IMR-90 (cell line): ENCODE results near the gene RAB3C.

ENCODE experiments used
- CEBPB ChIP-seq: IDR thresholded peaks from 2 replicates; pipeline ENCODE4 v1.6.1; 2012; ENCODE audit warnings: low read depth, low read length, improper control_type of control experiment
- CHD1 ChIP-seq: IDR thresholded peaks from 2 replicates; pipeline ENCODE4 v1.6.1; 2012; ENCODE audit warnings: low read depth, low read length, improper control_type of control experiment
- FOS ChIP-seq: fragments of 150-350 bp; IDR thresholded peaks from 2 replicates; pipeline ENCODE4 v1.6.1; 2016; ENCODE audit warnings: low read depth, low read length
- MAFK ChIP-seq: IDR thresholded peaks from 2 replicates; pipeline ENCODE4 v1.6.1; 2012; ENCODE audit warnings: low read depth, low read length, improper control_type of control experiment
- POLR2A ChIP-seq: IDR thresholded peaks from 2 replicates; pipeline ENCODE4 v1.6.1; 2012; ENCODE audit warnings: mild to moderate bottlenecking, low read depth, low read length
- RCOR1 ChIP-seq: IDR thresholded peaks from 2 replicates; pipeline ENCODE4 v1.6.1; 2012; ENCODE audit warnings: mild to moderate bottlenecking, low read length, improper control_type of control experiment; ENCODE audit not compliant: insufficient replicate concordance
- RFX5 ChIP-seq: IDR thresholded peaks from 2 replicates; pipeline ENCODE4 v1.8.0; 2012; ENCODE audit warnings: low read depth, mild to moderate bottlenecking, low read length, moderate library complexity
- TF ChIP-seq, protein P1 (sequence below): conservative IDR thresholded peaks from 2 replicates; pipeline ENCODE4 v1.5.1; 2012; ENCODE audit warnings: mild to moderate bottlenecking, low read depth, low read length, improper control_type of control experiment

DNA sequence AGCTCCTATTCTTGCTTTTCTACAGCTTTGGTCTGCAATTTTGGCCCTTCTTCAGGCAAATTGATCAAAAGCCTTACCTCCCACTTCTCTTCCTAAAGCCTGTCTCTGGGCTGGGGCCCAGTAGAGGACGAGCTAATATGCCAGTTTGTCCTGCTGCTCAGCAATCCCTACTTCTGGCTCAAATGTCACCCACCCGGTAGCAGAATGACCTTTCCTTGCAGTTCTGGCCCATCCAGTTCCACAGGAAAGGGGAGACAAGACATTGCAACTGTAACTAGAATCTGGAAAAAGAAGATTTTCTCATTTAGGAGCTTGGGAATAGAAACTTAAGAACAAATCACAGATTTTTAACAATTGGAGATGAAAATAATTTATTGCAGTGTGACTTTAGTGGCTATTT is 261.5 kb downstream of the RAB3C start:
- TF ChIP-seq, protein P1, sequence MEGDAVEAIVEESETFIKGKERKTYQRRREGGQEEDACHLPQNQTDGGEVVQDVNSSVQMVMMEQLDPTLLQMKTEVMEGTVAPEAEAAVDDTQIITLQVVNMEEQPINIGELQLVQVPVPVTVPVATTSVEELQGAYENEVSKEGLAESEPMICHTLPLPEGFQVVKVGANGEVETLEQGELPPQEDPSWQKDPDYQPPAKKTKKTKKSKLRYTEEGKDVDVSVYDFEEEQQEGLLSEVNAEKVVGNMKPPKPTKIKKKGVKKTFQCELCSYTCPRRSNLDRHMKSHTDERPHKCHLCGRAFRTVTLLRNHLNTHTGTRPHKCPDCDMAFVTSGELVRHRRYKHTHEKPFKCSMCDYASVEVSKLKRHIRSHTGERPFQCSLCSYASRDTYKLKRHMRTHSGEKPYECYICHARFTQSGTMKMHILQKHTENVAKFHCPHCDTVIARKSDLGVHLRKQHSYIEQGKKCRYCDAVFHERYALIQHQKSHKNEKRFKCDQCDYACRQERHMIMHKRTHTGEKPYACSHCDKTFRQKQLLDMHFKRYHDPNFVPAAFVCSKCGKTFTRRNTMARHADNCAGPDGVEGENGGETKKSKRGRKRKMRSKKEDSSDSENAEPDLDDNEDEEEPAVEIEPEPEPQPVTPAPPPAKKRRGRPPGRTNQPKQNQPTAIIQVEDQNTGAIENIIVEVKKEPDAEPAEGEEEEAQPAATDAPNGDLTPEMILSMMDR: no peak
- TF ChIP-seq POLR2A (no peak), FOS (no peak), CEBPB (no peak), RCOR1 (no peak), RFX5 (no peak), CHD1 (no peak), MAFK (no peak)
